NCI-H187 treated with DMSO at 0.1 percent for 48 hours (cell line): Measurements from ENCODE around the gene SCNN1B.

Experiments used
- DNase-seq: peaks from one replicate; lab custom pipeline; 2025; lab: John Stamatoyannopoulos, UW

The SCNN1B gene

DNA sequence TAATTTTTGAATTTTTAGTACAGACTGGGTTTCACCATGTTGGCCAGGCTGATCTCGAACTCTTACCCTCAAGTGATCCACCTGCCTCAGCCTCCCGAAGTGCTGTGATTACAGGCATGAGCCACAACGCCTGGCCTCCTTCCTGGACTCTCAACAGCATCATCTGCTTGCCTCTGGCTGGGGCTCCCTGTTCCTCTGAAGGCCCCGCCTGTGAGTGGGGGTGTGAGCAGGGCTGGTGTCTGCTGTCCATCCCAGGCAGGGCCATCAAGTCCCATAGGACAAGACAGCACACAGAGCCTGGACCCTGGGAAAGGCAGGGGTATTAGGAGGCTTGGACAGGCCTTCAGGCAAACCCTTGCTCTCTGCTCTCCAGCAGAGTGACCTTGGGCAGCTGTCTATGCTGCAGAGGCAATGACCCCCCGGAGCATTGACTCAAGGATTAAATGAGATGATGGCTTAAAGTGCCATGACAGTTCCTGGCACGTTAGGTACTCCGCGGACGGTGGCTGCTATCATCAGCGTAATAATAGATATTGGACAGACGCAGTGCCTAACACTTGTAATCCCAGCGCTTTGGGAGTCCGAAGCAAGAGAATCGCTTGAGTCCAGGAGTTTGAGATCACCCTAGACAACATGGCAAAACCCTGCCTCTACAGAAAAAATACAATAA lies 19.2 kb downstream of the SCNN1B start:
- DNase-seq, result no peak

- DNase-seq, result no peak
Observed at GRCh38 chr16:23323224-23324030, 21.3 kb downstream of the SCNN1B start.

DNA sequence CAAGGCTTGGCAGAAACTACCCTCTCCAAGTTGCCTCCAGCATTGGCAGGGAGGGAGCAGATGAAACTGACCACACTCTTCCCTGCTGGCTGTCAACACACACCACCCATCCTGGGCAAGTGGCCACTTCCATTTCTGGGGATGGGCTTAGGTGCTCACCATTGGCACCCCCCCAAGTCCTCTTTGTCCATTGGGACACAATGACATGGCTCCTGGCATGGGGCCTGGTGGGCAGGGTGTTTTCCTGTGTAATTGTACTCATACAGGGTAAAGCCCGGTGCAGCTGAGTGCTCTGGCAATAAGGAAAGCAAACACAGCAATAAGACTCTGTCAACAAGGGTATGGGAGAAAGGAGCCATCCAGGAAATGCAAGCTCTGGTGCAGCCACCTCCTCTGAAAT lies 22.6 kb downstream of the SCNN1B start:
- DNase-seq, result no peak

DNA sequence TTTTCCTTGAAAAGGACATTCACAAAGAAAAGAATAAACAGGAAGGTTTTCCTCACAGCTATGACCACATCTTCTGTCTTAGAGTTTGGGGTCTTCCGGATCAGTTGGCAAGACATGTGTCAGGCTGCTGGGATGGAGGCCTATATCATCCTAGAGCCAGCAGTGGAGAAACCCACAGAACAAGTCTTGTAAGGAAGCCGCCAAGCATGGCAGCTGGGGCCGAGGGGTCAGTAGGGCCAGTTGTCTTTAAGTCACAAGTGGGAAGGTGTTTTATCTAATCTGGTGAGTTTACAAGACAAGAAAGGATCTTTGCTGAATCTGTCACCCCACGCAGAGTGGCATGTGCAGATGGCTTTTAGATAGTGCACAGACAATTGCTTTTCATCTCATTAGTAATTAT lies 25.7 kb downstream of the SCNN1B start:
- DNase-seq, result no peak

- DNase-seq, result no peak
Observed at GRCh38 chr16:23330161-23330560, 28.1 kb downstream of the SCNN1B start.

GRCh38 chr16:23330583-23331249 lies 28.6 kb downstream of the SCNN1B start:
- no peak for DNase-seq

- DNase-seq, result no peak
Observed at GRCh38 chr16:23333034-23333579, 31.0 kb downstream of the SCNN1B start.

GRCh38 chr16:23333831-23334456 lies 31.8 kb downstream of the SCNN1B start:
- no peak for DNase-seq

DNA sequence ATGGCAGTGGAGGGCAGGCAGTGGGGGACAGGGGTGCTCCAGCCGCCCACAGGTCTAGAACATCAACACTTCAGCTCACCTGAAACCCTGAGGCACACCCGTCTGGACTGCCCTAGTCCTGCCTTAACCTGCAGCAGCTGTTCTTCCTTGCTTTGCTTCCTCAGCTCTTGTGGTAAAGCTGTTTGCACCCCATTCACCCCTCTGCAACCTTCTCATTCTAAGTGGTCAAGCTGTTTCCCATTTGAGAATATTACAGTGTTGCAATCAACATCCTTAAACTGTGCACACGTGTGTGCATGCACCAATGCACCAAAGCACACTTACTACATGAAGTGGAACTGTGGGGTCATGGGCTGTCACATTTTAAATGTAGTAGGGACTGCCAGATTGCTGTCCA lies 32.4 kb downstream of the SCNN1B start:
- no peak for DNase-seq

GRCh38 chr16:23334950-23335349 lies 32.8 kb downstream of the SCNN1B start:
- DNase-seq, result no peak

GRCh38 chr16:23337836-23338550 lies 35.9 kb downstream of the SCNN1B start:
- DNase-seq, result no peak

GRCh38 chr16:23339787-23340186 lies 37.7 kb downstream of the SCNN1B start:
- no peak for DNase-seq

DNA sequence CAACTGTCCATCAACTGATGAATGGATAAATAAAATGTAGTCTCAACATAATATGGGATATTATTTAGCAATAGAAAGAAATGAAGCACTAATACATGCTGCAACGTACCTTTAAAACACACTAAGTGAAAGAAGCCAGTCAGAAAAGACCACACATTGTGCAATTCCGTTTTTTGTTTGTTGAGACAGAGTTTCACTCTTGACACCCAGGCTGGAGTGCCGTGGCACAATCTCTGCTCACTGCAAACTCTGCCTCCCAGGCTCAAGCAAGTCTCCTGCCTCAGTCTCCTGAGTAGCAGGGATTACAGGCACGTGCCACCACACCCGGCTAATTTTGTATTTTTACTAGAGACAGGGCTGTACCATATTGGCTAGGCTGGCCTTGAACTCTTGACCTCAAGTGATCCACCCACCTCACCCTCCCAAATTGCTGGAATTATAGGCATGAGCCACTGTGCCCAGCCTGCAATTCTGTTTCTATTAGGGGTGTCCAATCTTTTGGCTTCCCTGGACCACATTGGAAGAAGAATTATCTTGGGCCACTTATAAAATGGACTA lies 40.1 kb downstream of the SCNN1B start:
- no peak for DNase-seq

GRCh38 chr16:23343643-23344612 lies 41.8 kb downstream of the SCNN1B start:
- no peak for DNase-seq

DNA sequence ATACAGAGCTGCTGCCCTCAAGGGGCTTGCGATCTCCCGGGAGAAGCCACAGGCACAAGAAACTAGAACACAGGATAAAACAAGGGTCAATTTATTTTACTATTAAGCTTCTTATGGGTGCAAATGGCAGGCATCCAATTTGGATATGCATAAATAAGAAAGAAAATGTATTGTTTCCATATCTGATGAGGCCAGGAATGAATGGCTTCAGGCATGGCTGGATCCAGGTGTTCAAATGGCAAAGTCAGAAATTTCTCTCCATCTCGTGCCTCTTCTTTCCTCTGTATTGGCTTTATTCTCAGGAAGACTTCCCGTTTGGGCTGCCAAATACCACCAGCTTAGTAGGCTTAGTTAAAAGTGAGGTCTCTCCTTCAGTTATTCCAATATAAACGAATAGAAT lies 43.1 kb downstream of the SCNN1B start:
- no peak for DNase-seq

- no peak for DNase-seq
Observed at GRCh38 chr16:23348579-23349469, 46.7 kb downstream of the SCNN1B start.

GRCh38 chr16:23351360-23351759 lies 49.3 kb downstream of the SCNN1B start:
- no peak for DNase-seq

GRCh38 chr16:23353440-23353839 lies 51.3 kb downstream of the SCNN1B start:
- DNase-seq, result no peak

GRCh38 chr16:23354246-23354645 lies 52.1 kb downstream of the SCNN1B start:
- no peak for DNase-seq
